A673 (cell line): Measurements from ENCODE around the gene TNFRSF18. TPM values are rescaled to one million over a fixed set of nuclear protein-coding genes. Genes with fewer than 3 reads are reported as not detected.

Experiments used
- BruUV-seq: library from RNA; stranded (reverse); fragments of 400-500 nt; replicated peaks from 2 replicates; lab custom pipeline; 2021; lab: Mats Ljungman, UMichigan
- CTCF ChIA-PET: fragments of 300-600 bp; sonication (Branson Sonifier 250); formaldehyde crosslinking; loops from one replicate; lab custom pipeline; 2022; ENCODE audit warnings: antibody characterized with exemption; lab: Charles Lee
- POLR2A ChIA-PET: fragments of 300-600 bp; sonication (Branson Sonifier 250); formaldehyde crosslinking; loops from one replicate; lab custom pipeline; 2022; ENCODE audit warnings: antibody characterized with exemption; ENCODE audit not compliant: low non-redundant PET; lab: Charles Lee
- DNase-seq: peaks from one replicate; pipeline ENCODE4 v3.0.0-alpha.2; 2015; ENCODE audit warnings: low spot score
- H3K27ac ChIP-seq: fragments of 200-600 bp; sonication (generic); 2 replicates; pipeline ENCODE4 v1.5.1; 2016; ENCODE audit warnings: mixed run types, low read depth, mild to moderate bottlenecking, mixed read lengths, antibody characterized with exemption, low read length; ENCODE audit not compliant: poor library complexity, severe bottlenecking
- H3K27me3 ChIP-seq: fragments of 200-600 bp; sonication (generic); replicated peaks from 2 replicates; pipeline ENCODE4 v1.6.1; 2017; ENCODE audit warnings: mixed run types, low read depth, mild to moderate bottlenecking, mixed read lengths, antibody characterized with exemption, low read length; ENCODE audit not compliant: insufficient read depth, poor library complexity
- H3K36me3 ChIP-seq: fragments of 200-600 bp; sonication (generic); 2 replicates; pipeline ENCODE4 v1.6.1; 2016; ENCODE audit warnings: mixed run types, mild to moderate bottlenecking, mixed read lengths, antibody characterized with exemption, low read length; ENCODE audit not compliant: insufficient read depth, poor library complexity, severe bottlenecking
- H3K4me1 ChIP-seq: fragments of 200-600 bp; sonication (generic); 2 replicates; pipeline ENCODE4 v1.6.1; 2017; ENCODE audit warnings: mixed run types, mild to moderate bottlenecking, mixed read lengths, antibody characterized with exemption, low read length; ENCODE audit not compliant: insufficient read depth, poor library complexity, severe bottlenecking
- H3K4me3 ChIP-seq: fragments of 200-600 bp; sonication (generic); 2 replicates; pipeline ENCODE4 v1.5.1; 2016; ENCODE audit warnings: low read depth, mixed run types, mild to moderate bottlenecking, mixed read lengths, low read length; ENCODE audit not compliant: poor library complexity, severe bottlenecking
- H3K9me3 ChIP-seq: fragments of 200-600 bp; sonication (generic); 2 replicates; pipeline ENCODE4 v1.6.1; 2016; ENCODE audit warnings: mixed run types, low read depth, mild to moderate bottlenecking, mixed read lengths, antibody characterized with exemption, low read length; ENCODE audit not compliant: poor library complexity, severe bottlenecking
- EZH2 ChIP-seq: fragments of 200-600 bp; sonication (generic); IDR thresholded peaks from 2 replicates; pipeline ENCODE4 v1.6.1; 2017; ENCODE audit warnings: borderline replicate concordance, low read depth, mild to moderate bottlenecking, mixed read lengths, antibody characterized with exemption, low read length; ENCODE audit not compliant: poor library complexity, severe bottlenecking
- intact Hi-C: fragments of 100-400 bp; cut with micrococcal nuclease; formaldehyde crosslinking; loops from one replicate; pipeline ENCODE4 v1.10.0; 2022; ENCODE audit not compliant: unreplicated experiment
- total RNA-seq: library from RNA; stranded (reverse); gene quantifications from 2 replicates; pipeline ENCODE4 v1.2.3, GENCODE V29; 2021
- TF ChIP-seq, protein P1 (sequence below): fragments of 300-800, 200-600 bp; sonication (generic); conservative IDR thresholded peaks from 2 replicates; pipeline ENCODE4 v1.5.1; 2017; ENCODE audit warnings: low read depth, mild to moderate bottlenecking, antibody characterized with exemption, low read length, moderate library complexity, mixed read lengths

The TNFRSF18 gene
- total RNA-seq, 1 experiment from 2014 or later: 0.77 TPM

DNA sequence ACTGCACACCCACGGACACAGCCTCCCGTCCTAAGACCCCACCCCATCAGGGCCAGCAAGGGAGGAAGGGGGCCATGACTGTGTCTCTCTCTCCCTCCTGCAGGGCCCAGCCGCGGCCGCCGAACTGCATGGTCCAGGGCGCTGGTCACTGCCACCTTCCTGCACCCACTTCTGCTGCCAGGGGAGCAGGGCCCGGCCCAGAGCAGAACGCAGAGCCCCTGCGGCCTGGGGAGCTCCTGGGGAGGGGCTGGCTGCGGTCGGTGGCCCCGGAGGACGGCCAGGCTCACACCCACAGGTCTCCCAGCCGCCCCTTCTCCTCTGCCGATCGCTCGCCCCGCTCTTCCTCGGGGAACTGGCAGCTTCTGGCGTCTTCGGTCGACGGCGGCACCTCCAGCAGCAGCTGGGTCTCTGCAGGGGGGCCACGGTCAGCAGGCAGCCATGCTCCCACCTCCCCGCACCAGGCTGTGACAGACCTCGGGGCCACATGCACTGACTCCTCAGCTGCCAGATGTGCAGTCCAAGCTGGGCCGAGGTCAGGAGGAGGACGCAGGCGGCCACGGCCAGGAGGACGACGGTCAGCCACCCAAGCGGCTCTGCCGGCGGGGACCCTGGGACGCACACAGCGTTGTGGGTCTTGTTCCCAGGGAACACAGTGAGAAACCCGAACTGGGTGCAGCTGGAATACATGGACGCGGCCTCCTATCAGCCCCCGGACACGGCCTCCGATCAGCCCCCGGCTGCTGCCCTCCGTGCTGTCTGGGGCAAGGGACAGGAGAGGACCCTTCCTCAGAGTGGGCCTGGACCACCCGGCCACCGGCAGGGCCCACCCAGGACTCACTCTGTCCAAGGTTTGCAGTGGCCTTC is 2.6 kb downstream of the TNFRSF18 start:
- POLR2A ChIA-PET: no interaction called here
- H3K4me3 ChIP-seq: no peak overlapping the region
- no peaks in the 10 kb centered on the region for H3K36me3 ChIP-seq
- intact Hi-C loops: no loop called here
- no peaks in the 10 kb centered on the region for H3K27me3 ChIP-seq
- BruUV-seq: no TSS peak
- DNase-seq: no peak
- H3K4me1 ChIP-seq: peaks cover 6% of the 10 kb centered on the region
- TF ChIP-seq, protein P1, sequence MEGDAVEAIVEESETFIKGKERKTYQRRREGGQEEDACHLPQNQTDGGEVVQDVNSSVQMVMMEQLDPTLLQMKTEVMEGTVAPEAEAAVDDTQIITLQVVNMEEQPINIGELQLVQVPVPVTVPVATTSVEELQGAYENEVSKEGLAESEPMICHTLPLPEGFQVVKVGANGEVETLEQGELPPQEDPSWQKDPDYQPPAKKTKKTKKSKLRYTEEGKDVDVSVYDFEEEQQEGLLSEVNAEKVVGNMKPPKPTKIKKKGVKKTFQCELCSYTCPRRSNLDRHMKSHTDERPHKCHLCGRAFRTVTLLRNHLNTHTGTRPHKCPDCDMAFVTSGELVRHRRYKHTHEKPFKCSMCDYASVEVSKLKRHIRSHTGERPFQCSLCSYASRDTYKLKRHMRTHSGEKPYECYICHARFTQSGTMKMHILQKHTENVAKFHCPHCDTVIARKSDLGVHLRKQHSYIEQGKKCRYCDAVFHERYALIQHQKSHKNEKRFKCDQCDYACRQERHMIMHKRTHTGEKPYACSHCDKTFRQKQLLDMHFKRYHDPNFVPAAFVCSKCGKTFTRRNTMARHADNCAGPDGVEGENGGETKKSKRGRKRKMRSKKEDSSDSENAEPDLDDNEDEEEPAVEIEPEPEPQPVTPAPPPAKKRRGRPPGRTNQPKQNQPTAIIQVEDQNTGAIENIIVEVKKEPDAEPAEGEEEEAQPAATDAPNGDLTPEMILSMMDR: no peak
- TF ChIP-seq EZH2: no peak
- H3K9me3 ChIP-seq: no peaks in the 10 kb centered on the region
- H3K27ac ChIP-seq: no peak overlapping the region
- CTCF ChIA-PET: no interaction called here

DNA sequence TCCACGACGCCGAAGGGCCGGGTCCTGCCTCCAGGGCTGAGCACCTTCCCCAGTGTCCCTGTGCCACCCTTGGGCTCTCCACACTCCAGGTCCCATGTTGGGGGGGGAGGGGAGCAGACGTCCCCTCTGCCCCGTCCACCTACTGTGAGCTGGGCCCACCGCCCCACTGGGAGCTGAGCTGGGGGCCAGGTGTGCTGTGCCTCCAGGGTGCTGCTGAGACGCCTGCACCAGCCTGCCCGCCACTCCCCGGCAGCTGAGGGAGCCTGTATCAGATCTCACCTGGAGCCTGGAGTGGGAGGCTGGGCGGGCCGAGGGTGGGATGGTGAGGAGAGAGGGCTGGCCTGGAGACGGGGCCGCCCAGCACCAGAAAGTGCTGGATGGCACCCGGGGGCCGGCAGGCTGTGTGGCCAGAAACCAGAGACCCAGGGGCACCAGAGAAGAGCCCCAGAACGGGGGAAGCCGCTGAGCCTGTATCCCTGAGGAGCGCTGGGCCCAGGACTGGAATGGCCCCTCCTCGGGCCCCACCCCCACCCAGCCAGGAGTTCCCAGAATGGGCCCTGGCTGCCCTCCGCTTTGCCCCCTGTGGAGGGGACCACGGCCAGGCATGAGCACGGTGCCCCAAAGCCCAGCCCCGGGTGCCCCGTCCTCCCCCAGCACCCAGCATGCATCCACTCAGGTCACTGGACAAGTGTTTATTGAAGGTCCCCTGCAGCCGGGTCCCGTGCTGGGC is 3.4 kb downstream of the TNFRSF18 start:
- intact Hi-C loops: no loop called here
- DNase-seq: no peak
- no peak for TF ChIP-seq EZH2
- TF ChIP-seq, protein P1: no peak
- Histone ChIP-seq H3K4me3 (no peak overlapping the region), H3K27ac (no peak overlapping the region), H3K4me1 (no peaks in the 10 kb centered on the region), H3K9me3 (no peaks in the 10 kb centered on the region), H3K27me3 (no peaks in the 10 kb centered on the region), H3K36me3 (no peaks in the 10 kb centered on the region)
- POLR2A ChIA-PET: no interaction called here
- CTCF ChIA-PET: no interaction called here
- no TSS peak for BruUV-seq

DNA sequence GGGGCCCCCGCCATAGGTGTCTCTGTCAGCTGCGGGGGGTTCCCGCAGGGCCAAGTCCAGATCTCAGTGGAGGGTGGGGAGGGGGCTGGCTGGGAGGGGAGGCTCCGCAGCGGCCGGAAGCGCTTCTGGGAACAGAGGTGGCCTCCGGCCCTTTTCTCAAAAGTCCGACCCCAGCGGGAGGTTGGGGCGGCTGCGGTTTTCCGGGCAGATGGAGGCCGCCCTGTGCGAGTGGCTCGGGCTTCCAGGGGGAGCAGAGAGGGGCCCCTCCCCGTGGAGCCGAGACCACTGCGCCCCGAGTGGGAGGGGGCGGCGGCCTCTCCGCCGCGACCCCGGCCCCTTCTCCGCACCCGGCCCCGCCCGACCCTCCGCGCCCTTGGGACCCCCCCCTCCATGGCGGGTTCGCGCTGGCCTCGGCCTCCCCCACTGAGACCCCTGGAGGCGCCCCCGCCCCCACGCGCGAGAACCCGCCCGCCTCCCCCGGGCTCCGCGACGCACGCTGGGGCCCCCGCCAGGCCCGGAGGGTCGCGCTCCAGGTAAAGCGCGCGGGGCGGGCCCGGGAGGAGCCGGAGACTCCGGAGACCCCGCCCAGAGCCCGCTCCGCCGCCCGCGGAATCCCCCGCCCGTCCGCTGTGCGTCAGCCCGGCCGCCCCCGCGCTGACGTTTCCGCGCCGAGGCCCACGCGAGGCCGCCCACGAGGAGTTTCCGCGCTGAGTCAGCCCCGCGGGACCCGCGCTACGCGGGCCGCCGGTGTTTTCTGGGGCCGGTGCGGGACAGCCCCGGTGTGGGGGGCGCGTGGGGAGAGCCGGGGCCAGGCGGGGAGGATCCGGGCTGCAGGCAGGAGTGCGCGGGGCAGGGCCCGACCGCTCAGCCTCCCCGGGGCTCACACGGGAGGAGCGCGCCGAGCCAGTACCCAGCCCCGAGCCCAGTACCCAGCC is 5.2 kb downstream of the TNFRSF18 start:
- peak; percentile 57 for DNase-seq
- TF ChIP-seq EZH2: no peak
- TF ChIP-seq, protein P1: no peak
- Histone ChIP-seq H3K4me3 (peak overlapping the region; percentile 48), H3K9me3 (no peaks in the 10 kb centered on the region), H3K4me1 (no peaks in the 10 kb centered on the region), H3K27me3 (no peaks in the 10 kb centered on the region), H3K36me3 (no peaks in the 10 kb centered on the region), H3K27ac (peak overlapping the region; percentile 32)
- intact Hi-C loops: no loop called here
- ChIA-PET CTCF (no interaction called here), POLR2A (no interaction called here)
- BruUV-seq: no TSS peak
